HepG2 (cell line): ENCODE measurements around the gene CEBPE. TPM values are rescaled to one million over a fixed set of nuclear protein-coding genes. Genes with fewer than 3 reads are reported as not detected.

Experiments
- ATAC-seq: fragments of 200-7000 bp; cut with Tn5 transposase; 3 replicates; pipeline ENCODE4 v1.9.1; 2020; ENCODE audit warnings: mild to moderate bottlenecking, moderate library complexity
- BruUV-seq: library from RNA; stranded (reverse); fragments of 400-500 nt; replicated peaks from 2 replicates; lab custom pipeline; 2021; lab: Mats Ljungman, UMichigan
- CTCF ChIA-PET: fragments of 300-600 bp; formaldehyde crosslinking; extraction: SDS; loops from one replicate; lab custom pipeline; 2021; ENCODE audit warnings: low total read pairs, inconsistent platforms, low intra/inter-chr PET ratio; lab: Yijun Ruan, JAX
- POLR2A ChIA-PET: fragments of 350-600 bp; sonication (Branson Sonifier 250); formaldehyde crosslinking; loops from one replicate; lab custom pipeline; 2020; ENCODE audit warnings: antibody characterized with exemption, inconsistent platforms; lab: Yijun Ruan, JAX
- DNase-seq: peaks from one replicate; pipeline ENCODE4 v3.0.0-alpha.2; 2015; ENCODE audit warnings: low spot score
- FAIRE-seq: peaks from 3 replicates; lab custom pipeline; 2011; peaks lifted over from hg19 to GRCh38; lab: Jason Lieb, UNC
- H2AFZ ChIP-seq: one replicate; pipeline ENCODE4 v1.6.1; 2011; ENCODE audit warnings: low read length, inconsistent platforms
- H3K27ac ChIP-seq: fragments of 300-600 bp; 3 replicates; pipeline ENCODE4 v1.8.0; 2011; ENCODE audit warnings: mixed run types, mild to moderate bottlenecking, mixed read lengths, low read length, inconsistent platforms; ENCODE audit not compliant: insufficient read depth; ENCODE audit errors: extremely low read length
- H3K27me3 ChIP-seq, 2 experiments: fragments of 200-600 bp in 1 of 2; 2 replicates in 1 of 2; 3 replicates in 1 of 2; pipeline versions ENCODE4 v1.6.0 to v1.8.0; 2011; ENCODE audit warnings: low read length in 2 of 2, mild to moderate bottlenecking in 2 of 2, moderate library complexity in 2 of 2, inconsistent platforms in 1 of 2; ENCODE audit not compliant: insufficient read depth in 2 of 2, control insufficient read depth in 1 of 2
- H3K36me3 ChIP-seq, 2 experiments: fragments of 200-600 bp in 1 of 2; replicated peaks in 1 of 2; 2 replicates in 1 of 2; 3 replicates in 1 of 2; pipeline versions ENCODE4 v1.5.1 to v1.8.0; 2011; ENCODE audit warnings: low read length in 2 of 2, inconsistent platforms in 1 of 2; ENCODE audit not compliant: insufficient read depth in 2 of 2, control insufficient read depth in 1 of 2
- H3K4me1 ChIP-seq: 2 replicates; pipeline ENCODE4 v1.5.1; 2012; ENCODE audit warnings: low read length, inconsistent platforms; ENCODE audit not compliant: insufficient read depth
- H3K4me2 ChIP-seq: 2 replicates; pipeline ENCODE4 v1.6.0; 2011; ENCODE audit warnings: low read depth, low read length, inconsistent platforms
- H3K4me3 ChIP-seq, 3 experiments: fragments of 200-600 bp in 1 of 3; sonication (generic), shearing (Covaris generic) in 1 of 3; replicated peaks in 1 of 3; 2 replicates each; pipeline ENCODE4 v1.5.1; 2011 to 2016; ENCODE audit warnings: low read length in 3 of 3, inconsistent platforms in 2 of 3, low read depth in 2 of 3, mild to moderate bottlenecking in 2 of 3, control low read depth in 1 of 3, mixed read lengths in 1 of 3; ENCODE audit not compliant: insufficient read depth in 1 of 3
- H3K79me2 ChIP-seq: one replicate; pipeline ENCODE4 v1.6.1; 2011; ENCODE audit warnings: low read length, inconsistent platforms; ENCODE audit not compliant: insufficient read depth
- H3K9ac ChIP-seq: 2 replicates; pipeline ENCODE4 v1.6.0; 2011; ENCODE audit warnings: mild to moderate bottlenecking, low read depth, low read length, inconsistent platforms; ENCODE audit not compliant: insufficient read depth
- H3K9me3 ChIP-seq: 2 replicates; pipeline ENCODE4 v1.5.1; 2012; ENCODE audit warnings: mild to moderate bottlenecking, low read length
- H4K20me1 ChIP-seq: 2 replicates; pipeline ENCODE4 v1.6.0; 2011; ENCODE audit warnings: inconsistent platforms, mild to moderate bottlenecking, low read length, moderate library complexity; ENCODE audit not compliant: insufficient read depth
- EEA1 ChIP-seq: sonication (generic); formaldehyde crosslinking; IDR thresholded peaks from 2 replicates; pipeline ENCODE4 v1.5.1; 2020; ENCODE audit warnings: mild to moderate bottlenecking, missing genetic modification reagents, borderline replicate concordance
- EZH2 ChIP-seq: conservative IDR thresholded peaks from 2 replicates; pipeline ENCODE4 v1.6.1; 2012; ENCODE audit warnings: mild to moderate bottlenecking, low read depth, low read length, moderate library complexity
- FOXO1 ChIP-seq: sonication (generic); formaldehyde crosslinking; IDR thresholded peaks from 2 replicates; pipeline ENCODE4 v1.4.0; 2020; ENCODE audit warnings: missing genetic modification reagents
- HDAC2 ChIP-seq: sonication (generic); formaldehyde crosslinking; IDR thresholded peaks from 2 replicates; pipeline ENCODE4 v1.4.0; 2020; ENCODE audit warnings: missing genetic modification reagents
- HNF4A ChIP-seq: sonication (generic); formaldehyde crosslinking; IDR thresholded peaks from 2 replicates; pipeline ENCODE4 v1.4.0; 2020; ENCODE audit warnings: missing genetic modification reagents
- MTA1 ChIP-seq: sonication (generic); formaldehyde crosslinking; IDR thresholded peaks from 2 replicates; pipeline ENCODE4 v1.4.0; 2020; ENCODE audit warnings: missing genetic modification reagents, mild to moderate bottlenecking, borderline replicate concordance
- NFIB ChIP-seq: sonication (generic); formaldehyde crosslinking; IDR thresholded peaks from 2 replicates; pipeline ENCODE4 v1.9.0; 2021; ENCODE audit warnings: missing genetic modification reagents, mild to moderate bottlenecking, borderline replicate concordance
- PHF21A ChIP-seq: sonication (generic); formaldehyde crosslinking; IDR thresholded peaks from 2 replicates; pipeline ENCODE4 v1.5.0; 2020; ENCODE audit warnings: mild to moderate bottlenecking, missing genetic modification reagents
- SKIL ChIP-seq: sonication (generic); formaldehyde crosslinking; IDR thresholded peaks from 2 replicates; pipeline ENCODE4 v1.8.0; 2022; ENCODE audit warnings: missing genetic modification reagents, mild to moderate bottlenecking, moderate library complexity, borderline replicate concordance
- ZIK1 ChIP-seq: sonication (generic); formaldehyde crosslinking; IDR thresholded peaks from 2 replicates; pipeline ENCODE4 v1.5.0; 2020; ENCODE audit warnings: mild to moderate bottlenecking, low read depth, missing genetic modification reagents, borderline replicate concordance
- ZNF101 ChIP-seq: sonication (generic); formaldehyde crosslinking; IDR thresholded peaks from 2 replicates; pipeline ENCODE4 v1.4.0; 2020; ENCODE audit warnings: mild to moderate bottlenecking, low read depth, missing genetic modification reagents, borderline replicate concordance
- ZNF563 ChIP-seq: sonication (generic); formaldehyde crosslinking; IDR thresholded peaks from 2 replicates; pipeline ENCODE4 v1.8.0; 2022; ENCODE audit warnings: mild to moderate bottlenecking, moderate library complexity, missing genetic modification reagents
- ZNF709 ChIP-seq: sonication (generic); formaldehyde crosslinking; IDR thresholded peaks from 2 replicates; pipeline ENCODE4 v1.5.0; 2020; ENCODE audit warnings: mild to moderate bottlenecking, missing genetic modification reagents
- ZNF83 ChIP-seq: sonication (generic); formaldehyde crosslinking; IDR thresholded peaks from 2 replicates; pipeline ENCODE4 v1.4.0; 2020; ENCODE audit warnings: missing genetic modification reagents, mild to moderate bottlenecking, borderline replicate concordance
- WGBS: methylation state at CpG from one replicate; pipeline ENCODE4 v1.1.6; 2017; ENCODE audit warnings: low lambda C conversion rate; 5-methylcytosine and 5-hydroxymethylcytosine counted together
- in situ Hi-C: cut with HindIII; loops from 2 replicates; pipeline ENCODE4 v1.10.0; 2017; ENCODE audit warnings: low pct_unique_long_range_greater_than_20kb; ENCODE audit not compliant: extremely low pct_ligation_motif_present
- intact Hi-C: fragments of 100-400 bp; cut with micrococcal nuclease; formaldehyde crosslinking; loops from one replicate; pipeline ENCODE4 v1.10.0; 2022; ENCODE audit not compliant: unreplicated experiment
- polyA plus RNA-seq, 8 experiments: library from polyadenylated mRNA; depleted of rRNA in 3 of 8; stranded (reverse) in 7 of 8; unstranded in 1 of 8; fragments of >200 nt; fragmentation: Illumina TruSeq in 4 of 8; extraction: Trizol in 4 of 8; gene quantifications; 2 replicates each; pipeline versions ENCODE4 v1.2.1 to v1.2.3, GENCODE V29; 2011 to 2016; ENCODE audit warnings: low read depth in 4 of 8, missing spikeins in 1 of 8, mixed read lengths in 1 of 8; ENCODE audit not compliant: insufficient read depth in 1 of 8
- total RNA-seq, 5 experiments: library from RNA; depleted of rRNA; stranded (reverse); fragments of >200 nt; fragmentation: Illumina TruSeq; extraction: Trizol; gene quantifications; 2 replicates each; pipeline ENCODE4 v1.2.3, GENCODE V29; 2016; ENCODE audit warnings: low read depth in 1 of 5
- TF ChIP-seq, protein P1 (sequence below): sonication (generic); formaldehyde crosslinking; IDR thresholded peaks from 2 replicates; pipeline ENCODE4 v1.5.0; 2020; ENCODE audit warnings: missing genetic modification reagents, mild to moderate bottlenecking, borderline replicate concordance

The CEBPE gene
- total and polyA plus RNA-seq, 2 of the 13 experiments (the other 11 are each of a cell fraction or from before 2014, with no cell fraction given) = 0.09 to 0.11 TPM

GRCh38 chr14:23104070-23104590 is 14.9 kb downstream of the CEBPE start:
- H3K27ac ChIP-seq = no peak overlapping the region
- no TSS peak for BruUV-seq
- intact Hi-C loops = no loop called here
- H3K4me1 ChIP-seq = peaks cover 40% of the 10 kb centered on the region
- ChIA-PET POLR2A (interaction anchor here (1.4 to 4.5 kb wide), 2 partner anchors 9 to 122 kb away, joined by 3 to 52 read pairs; partner anchors contain the start of genes ACIN1 and C14orf119), CTCF (no interaction called here)
- FAIRE-seq (no peak), DNase-seq (no peak), ATAC-seq (peak; percentile 2)
- no peaks in the 10 kb centered on the region for H4K20me1 ChIP-seq
- in situ Hi-C loops = no loop called here
- TF ChIP-seq ZNF101 (CRISPR knock-in tag) (no peak), MTA1 (CRISPR knock-in tag) (no peak), ZNF709 (CRISPR knock-in tag) (0 out of 2 replicates have a peak, but pooled peaks have one; percentile 60), EEA1 (CRISPR knock-in tag) (peak; percentile 53; the same call in 1 of the 2 replicates), SKIL (no peak), ZNF563 (peak; percentile 25; the same call in 1 of the 2 replicates), ZNF83 (CRISPR knock-in tag) (no peak), FOXO1 (CRISPR knock-in tag) (peak; percentile 12; the same call in 1 of the 2 replicates), PHF21A (CRISPR knock-in tag) (no peak), HDAC2 (CRISPR knock-in tag) (no peak), HNF4A (peak; percentile 17; the same call in 1 of the 2 replicates), ZIK1 (CRISPR knock-in tag) (0 out of 2 replicates have a peak, but pooled peaks have one; percentile 60), NFIB (no peak), EZH2 (0 out of 2 replicates have a peak, but pooled peaks have one; percentile 17)
- TF ChIP-seq, protein P1, sequence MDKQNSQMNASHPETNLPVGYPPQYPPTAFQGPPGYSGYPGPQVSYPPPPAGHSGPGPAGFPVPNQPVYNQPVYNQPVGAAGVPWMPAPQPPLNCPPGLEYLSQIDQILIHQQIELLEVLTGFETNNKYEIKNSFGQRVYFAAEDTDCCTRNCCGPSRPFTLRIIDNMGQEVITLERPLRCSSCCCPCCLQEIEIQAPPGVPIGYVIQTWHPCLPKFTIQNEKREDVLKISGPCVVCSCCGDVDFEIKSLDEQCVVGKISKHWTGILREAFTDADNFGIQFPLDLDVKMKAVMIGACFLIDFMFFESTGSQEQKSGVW = no peak
- peaks cover 8 to 45% of the 10 kb centered on the region in 2 experiments for H3K27me3 ChIP-seq
- peak overlapping the region in 1 of 3 experiments; percentile 44; a peak in 3 of 6 replicates for H3K4me3 ChIP-seq
- 20% methylated on average over 6 of the region's 6 CpGs for WGBS
- peak overlapping the region; percentile 39 for H2AFZ ChIP-seq
- H3K9ac ChIP-seq = peak overlapping the region; percentile 19; the same call in 1 of the 2 replicates
- no peaks in the 10 kb centered on the region for H3K79me2 ChIP-seq
- H3K4me2 ChIP-seq = peak overlapping the region; percentile 70
- no peaks in the 10 kb centered on the region for H3K9me3 ChIP-seq
- H3K36me3 ChIP-seq = peaks cover 0 to 2% of the 10 kb centered on the region in 2 experiments; a peak in 3 of 5 replicates
